Adrenal gland (tissue), 12 donors: ENCODE results near the gene UBE2R2. TPM values are rescaled to one million over a fixed set of nuclear protein-coding genes. Genes with fewer than 3 reads are reported as not detected.
"Not testable (repeated sequence)": the region's sequence is repeated elsewhere in the genome, so short reads cannot be mapped to it uniquely, and the experiment has no call there.

ENCODE experiments used
- DNase-seq, 7 donors: peaks; one replicate each; pipeline ENCODE4 v3.0.0-alpha.2; 2019 to 2020
- H3K27ac ChIP-seq, 5 donors: fragments of 200-600 bp; sonication (generic) in 4 of 5; 1 replicate in 3 of 5; 2 replicates in 2 of 5; pipeline versions ENCODE4 v1.5.1 to v1.8.0; 2016 to 2020; ENCODE audit warnings: mild to moderate bottlenecking in 1 of 5
- H3K27me3 ChIP-seq: fragments of 200-600 bp; 2 replicates; pipeline ENCODE4 v1.8.0; 2021
- H3K36me3 ChIP-seq, 2 donors: fragments of 200-600 bp; replicated peaks in 1 of 2; 1 replicate in 1 of 2; 2 replicates in 1 of 2; pipeline versions ENCODE4 v1.5.1 to v1.8.0; 2018 to 2022
- H3K4me1 ChIP-seq, 2 donors: fragments of 200-600 bp; replicated peaks in 1 of 2; 1 replicate in 1 of 2; 2 replicates in 1 of 2; pipeline versions ENCODE4 v1.5.1 to v1.8.0; 2018 to 2021
- H3K4me3 ChIP-seq, 4 donors: fragments of 200-600 bp; sonication (generic) in 3 of 4; one replicate each; pipeline ENCODE4 v1.5.1; 2016 to 2018
- H3K9me3 ChIP-seq, 3 donors: fragments of 200-600 bp; sonication (generic) in 1 of 3; replicated peaks in 1 of 3; 1 replicate in 2 of 3; 2 replicates in 1 of 3; pipeline versions ENCODE4 v1.5.1 to v1.8.0; 2016 to 2021
- CTCF ChIP-seq, 6 experiments: fragments of 450-650 bp in 4 of 6; fragments of 200-600 bp in 2 of 6; sonication (generic) in 1 of 6; IDR thresholded peaks; 1 replicate in 5 of 6; 2 replicates in 1 of 6; pipeline versions ENCODE4 v1.5.1 to v1.8.0; 2016 to 2021; ENCODE audit warnings: antibody characterized with exemption in 6 of 6, mild to moderate bottlenecking in 2 of 6, moderate library complexity in 1 of 6
- POLR2A ChIP-seq, 2 donors: fragments of 450-650 bp; IDR thresholded peaks; one replicate each; pipeline ENCODE4 v1.6.1; 2017; ENCODE audit warnings: antibody characterized with exemption in 2 of 2, mild to moderate bottlenecking in 2 of 2, moderate library complexity in 1 of 2
- WGBS, 4 donors: extraction: QIAGEN DNeasy Blood & Tissue Kit in 2 of 4; methylation state at CpG; one replicate each; pipeline versions ENCODE4 v1.1.5 to v1.1.7; 2013 to 2017; 5-methylcytosine and 5-hydroxymethylcytosine counted together
- intact Hi-C, 2 donors: fragments of 100-400 bp; cut with DNase I; formaldehyde crosslinking; loops; one replicate each; pipeline versions ENCODE4 v1.14.1 to v1.15.0; 2022 to 2023
- polyA plus RNA-seq, 3 donors: library from polyadenylated mRNA; stranded (reverse); fragments of 200-250 nt in 2 of 3; fragments of 350-450 nt in 1 of 3; fragmentation: Illumina TruSeq in 1 of 3; extraction: RNeasy Lipid Tissue Mini Kit (QIAGEN cat#74804) in 1 of 3; gene quantifications; one replicate each; pipeline ENCODE4 v1.2.3, GENCODE V29; 2013 to 2014
- total RNA-seq, 9 donors: library from RNA; depleted of rRNA in 4 of 9; stranded (reverse); fragments of >200 nt in 4 of 9; fragments of 120-200 nt in 1 of 9; fragmentation: NEBNext Ultra II Directional in 1 of 9; extraction: Animal tissue kit (Norgen Biotek cat#: 25700) in 1 of 9; gene quantifications; one replicate each; pipeline versions ENCODE4 v1.1.0 to v1.2.4, GENCODE V29; 2013 to 2023
- donor health status: healthy with polysubstance abuse.
- donor health status: Bipolar disorder and iron deficiency.
- donor health status: DM: yes; HTN: yes; CAD: no.
- donor health status: DM: no; HTN: no; CAD: no.
- donor health status: DM: no; HTN: no; CAD: no.
- donor health status: DM: yes; HTN: yes; CAD: no.

The UBE2R2 gene
- total and polyA plus RNA-seq, 12 donors, result 12.8 to 46.7 (median 26.9) TPM

GRCh38 chr9:33820231-33820745, 3.3 kb downstream of the UBE2R2 start:
- intact Hi-C loops, result no loop called here
- no peaks in the 10 kb centered on the region for H3K36me3 ChIP-seq
- peak overlapping the region in 2 of 5 donors; percentile 98 to 99 for H3K27ac ChIP-seq
- no peaks in the 10 kb centered on the region for H3K9me3 ChIP-seq
- TF ChIP-seq CTCF (IDR thresholded peaks at IDR 0.05) (no peak), POLR2A (IDR thresholded peaks at IDR 0.05) (no peak)
- 27 to 31% (median 30%) methylated on average over 4 of the region's 4 CpGs for WGBS, 4 donors
- no peak for DNase-seq
- peak overlapping the region in 1 of 4 donors; percentile 81 for H3K4me3 ChIP-seq
- no peaks in the 10 kb centered on the region for H3K27me3 ChIP-seq
- H3K4me1 ChIP-seq, result peaks cover 23 to 40% of the 10 kb centered on the region in 2 donors

DNA sequence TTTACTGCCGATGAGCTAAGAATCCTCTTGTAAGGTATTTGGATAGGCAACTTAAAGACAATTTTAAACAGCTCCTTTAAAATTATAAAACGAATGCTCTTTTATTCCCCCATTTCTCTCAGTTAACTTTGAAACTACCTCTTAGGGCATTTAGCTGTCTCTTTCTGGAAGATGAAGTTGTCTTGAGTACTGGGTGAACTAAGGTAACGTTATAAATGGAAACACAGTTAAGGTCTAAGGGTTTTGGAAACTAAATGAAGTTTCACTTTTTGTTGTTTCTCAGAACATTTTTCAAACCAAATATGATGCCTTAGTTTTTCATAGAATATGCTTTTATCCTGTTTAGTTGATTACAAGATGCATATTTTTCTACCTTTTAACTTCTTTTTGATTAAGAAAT, 6.8 kb downstream of the UBE2R2 start:
- no peaks in the 10 kb centered on the region for H3K27me3 ChIP-seq
- peaks cover 18 to 26% of the 10 kb centered on the region in 2 donors for H3K4me1 ChIP-seq
- intact Hi-C loops, result no loop called here
- no peaks in the 10 kb centered on the region for H3K36me3 ChIP-seq
- no peak overlapping the region for H3K4me3 ChIP-seq
- H3K27ac ChIP-seq, result no peak overlapping the region
- no peak for DNase-seq
- WGBS, 4 donors, result 68 to 82% (median 75%) methylated on average over 3 of the region's 3 CpGs
- TF ChIP-seq CTCF (IDR thresholded peaks at IDR 0.05), result no peak
- no peaks in the 10 kb centered on the region for H3K9me3 ChIP-seq

- H3K27me3 ChIP-seq, intact Hi-C loops, H3K36me3 ChIP-seq, H3K9me3 ChIP-seq, H3K4me3 ChIP-seq, DNase-seq, H3K27ac ChIP-seq, H3K4me1 ChIP-seq: not testable (repeated sequence)
- WGBS, 4 donors, result 91 to 97% (median 97%) methylated on average over 11 of the region's 11 CpGs
Measured at GRCh38 chr9:33827285-33827684, 10.3 kb downstream of the UBE2R2 start.

DNA sequence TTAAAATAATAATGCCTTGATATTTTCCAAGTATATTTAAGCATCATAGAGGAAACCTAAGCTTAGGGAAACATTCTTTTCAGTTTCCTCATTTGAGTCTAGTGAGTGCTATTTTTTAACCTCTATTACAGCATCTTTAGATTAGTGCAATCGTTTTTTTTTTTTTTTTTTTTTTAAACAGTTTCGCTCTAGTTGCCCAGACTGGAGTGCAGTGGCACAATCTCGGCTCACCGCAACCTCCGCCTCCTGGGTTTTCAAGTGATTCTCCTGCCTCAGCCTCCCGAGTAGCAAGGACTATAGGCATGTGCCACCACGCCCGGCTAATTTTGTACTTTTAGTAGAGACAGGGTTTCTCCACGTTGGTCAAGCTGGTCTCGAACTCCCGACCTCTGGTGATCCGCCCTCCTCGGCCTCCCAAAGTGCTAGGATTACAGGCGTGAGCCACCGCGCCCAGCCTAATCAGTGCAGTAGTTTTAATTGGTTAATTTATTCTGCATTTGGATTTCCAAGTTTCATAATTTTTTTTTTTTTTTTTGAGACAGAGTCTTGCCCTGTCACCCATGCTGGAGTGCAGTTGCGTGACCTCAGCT, 12.8 kb downstream of the UBE2R2 start:
- intact Hi-C loops, H3K36me3 ChIP-seq, H3K27me3 ChIP-seq, H3K27ac ChIP-seq, DNase-seq, H3K4me3 ChIP-seq, H3K9me3 ChIP-seq, H3K4me1 ChIP-seq: not testable (repeated sequence)
- WGBS, 4 donors, result 86 to 90% (median 90%) methylated on average over 17 of the region's 17 CpGs

- no peak for TF ChIP-seq POLR2A (IDR thresholded peaks at IDR 0.05)
- TF ChIP-seq CTCF (IDR thresholded peaks at IDR 0.05), result no peak
- Histone ChIP-seq H3K4me1 (peaks cover 21 to 46% of the 10 kb centered on the region in 2 donors), H3K9me3 (no peaks in the 10 kb centered on the region), H3K36me3 (no peaks in the 10 kb centered on the region), H3K27me3 (no peaks in the 10 kb centered on the region), H3K27ac (peak overlapping the region in 3 of 5 donors; percentile 43 to 72 (median 62)), H3K4me3 (no peak overlapping the region)
- intact Hi-C loops, result no loop called here
- no peak for DNase-seq
- 80 to 91% (median 89%) methylated on average over 11 of the region's 11 CpGs for WGBS, 4 donors
Measured at GRCh38 chr9:33835625-33836260, 18.8 kb downstream of the UBE2R2 start.

- Histone ChIP-seq H3K27ac (peak overlapping the region in 3 of 5 donors; percentile 43 to 72 (median 62)), H3K4me1 (peaks cover 25 to 52% of the 10 kb centered on the region in 2 donors)
- H3K27me3 ChIP-seq, H3K4me3 ChIP-seq, intact Hi-C loops, H3K9me3 ChIP-seq, H3K36me3 ChIP-seq: not testable (repeated sequence)
- 42 to 79% (median 45%) methylated on average over 2 of the region's 2 CpGs for WGBS, 4 donors
- DNase-seq, result peak in 6 of 7 donors; percentile 49 to 73 (median 56)
Measured at GRCh38 chr9:33836261-33836660, 19.3 kb downstream of the UBE2R2 start.
